Smooth muscle cell (in vitro differentiated cells): ENCODE measurements around the gene FMOD. TPM values are rescaled to one million over a fixed set of nuclear protein-coding genes. Genes with fewer than 3 reads are reported as not detected.

ENCODE experiments used
- DNase-seq: peaks from one replicate; lab custom pipeline; 2025; ENCODE audit not compliant: unreplicated experiment; lab: John Stamatoyannopoulos, UW
- H2AFZ ChIP-seq: fragments of 200-600 bp; sonication (generic); 2 replicates; pipeline ENCODE4 v1.6.0; 2016; ENCODE audit warnings: antibody characterized with exemption, low read depth, mild to moderate bottlenecking
- H3F3A ChIP-seq: fragments of 200-600 bp; sonication (generic); 2 replicates; pipeline ENCODE4 v1.6.0; 2017; ENCODE audit warnings: antibody characterized with exemption, low read depth
- H3K27ac ChIP-seq: fragments of 200-600 bp; sonication (generic); 2 replicates; pipeline ENCODE4 v1.5.1; 2016; ENCODE audit warnings: low read depth, mild to moderate bottlenecking
- H3K27me3 ChIP-seq: fragments of 200-600 bp; sonication (generic); 2 replicates; pipeline ENCODE4 v1.6.1; 2016; ENCODE audit warnings: low read depth, mild to moderate bottlenecking
- H3K36me3 ChIP-seq: fragments of 200-600 bp; sonication (generic); 2 replicates; pipeline ENCODE4 v1.5.1; 2016; ENCODE audit warnings: low read depth
- H3K4me1 ChIP-seq: fragments of 200-600 bp; sonication (generic); 2 replicates; pipeline ENCODE4 v1.5.1; 2016; ENCODE audit warnings: low read depth
- H3K4me2 ChIP-seq: fragments of 200-600 bp; sonication (generic); 2 replicates; pipeline ENCODE4 v1.6.0; 2016; ENCODE audit warnings: mild to moderate bottlenecking
- H3K4me3 ChIP-seq: fragments of 200-600 bp; sonication (generic); 2 replicates; pipeline ENCODE4 v1.5.1; 2016; ENCODE audit warnings: mild to moderate bottlenecking
- H3K79me2 ChIP-seq: fragments of 200-600 bp; sonication (generic); 2 replicates; pipeline ENCODE4 v1.6.0; 2016; ENCODE audit warnings: low read depth, mild to moderate bottlenecking
- H3K9ac ChIP-seq: fragments of 200-600 bp; sonication (generic); 2 replicates; pipeline ENCODE4 v1.6.0; 2016; ENCODE audit warnings: low read depth
- H3K9me3 ChIP-seq: fragments of 200-600 bp; sonication (generic); replicated peaks from 2 replicates; pipeline ENCODE4 v1.5.1; 2016; ENCODE audit warnings: low read depth
- H4K20me1 ChIP-seq: fragments of 200-600 bp; sonication (generic); 2 replicates; pipeline ENCODE4 v1.6.0; 2016; ENCODE audit warnings: low read depth
- CTCF ChIP-seq: fragments of 200-600 bp; sonication (generic); IDR thresholded peaks from 2 replicates; pipeline ENCODE4 v1.5.1; 2017; ENCODE audit warnings: borderline replicate concordance, mild to moderate bottlenecking, antibody characterized with exemption; ENCODE audit not compliant: insufficient read depth, poor library complexity, severe bottlenecking
- WGBS: methylation state at CpG from one replicate; pipeline ENCODE4 v1.1.7; 2016; ENCODE audit warnings: low lambda C conversion rate; 5-methylcytosine and 5-hydroxymethylcytosine counted together
- polyA plus RNA-seq: library from polyadenylated mRNA; unstranded; fragments of >200 nt; fragmentation: Nextera tagmentation; extraction: Ambion mirVana; gene quantifications from 2 replicates; pipeline ENCODE4 v1.2.1, GENCODE V29; 2016
- total RNA-seq: library from RNA; depleted of rRNA; stranded (reverse); fragments of >200 nt; gene quantifications from 2 replicates; pipeline ENCODE4 v1.2.3, GENCODE V29; 2014

The FMOD gene
- total and polyA plus RNA-seq, 2 experiments from 2014 or later = 247 to 369 TPM

GRCh38 chr1:203299169-203299568 lies 51.8 kb downstream of the FMOD start:
- Histone ChIP-seq H3K27ac (no peak overlapping the region), H4K20me1 (no peaks in the 10 kb centered on the region), H2AFZ (no peak overlapping the region), H3K4me1 (peaks cover 3% of the 10 kb centered on the region), H3K79me2 (no peaks in the 10 kb centered on the region), H3K36me3 (no peaks in the 10 kb centered on the region), H3K4me2 (no peak overlapping the region), H3F3A (no peaks in the 10 kb centered on the region), H3K9me3 (no peaks in the 10 kb centered on the region), H3K4me3 (no peak overlapping the region), H3K9ac (no peak overlapping the region), H3K27me3 (no peaks in the 10 kb centered on the region)
- TF ChIP-seq CTCF = no peak
- DNase-seq = no peak
- 83% methylated on average over 4 of the region's 4 CpGs for WGBS

DNA sequence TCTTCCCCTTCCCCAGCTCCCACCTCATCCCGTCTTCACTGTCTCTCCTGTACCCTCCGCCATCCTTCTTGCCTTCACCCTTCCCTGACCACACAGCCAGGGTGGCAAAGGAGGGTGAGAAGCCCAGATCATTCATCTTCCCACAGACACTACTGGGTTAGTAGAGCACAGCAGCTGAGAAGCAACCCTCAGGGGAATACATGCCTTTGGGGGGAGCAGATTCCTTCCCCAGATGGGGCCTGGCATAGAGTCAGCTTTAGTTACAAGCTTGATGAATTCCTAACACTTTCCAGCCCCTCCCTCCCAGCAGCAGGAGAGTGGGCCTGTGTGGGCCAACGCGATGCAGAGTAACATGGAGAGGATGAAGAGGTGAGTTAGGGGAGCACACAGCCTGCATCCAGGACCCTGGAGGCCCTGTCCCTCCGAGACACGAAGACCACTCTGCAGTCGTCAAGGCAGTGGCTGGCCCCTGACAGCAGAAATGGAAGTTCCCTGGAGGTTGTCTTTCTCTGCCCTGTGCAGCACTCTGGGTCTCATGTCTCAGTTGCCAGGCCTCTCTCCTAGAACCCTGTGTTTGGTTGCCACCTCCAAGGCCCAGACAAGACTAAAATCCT lies 54.4 kb downstream of the FMOD start:
- H3K4me3 ChIP-seq = no peak overlapping the region
- no peak for TF ChIP-seq CTCF
- H3K9ac ChIP-seq = no peak overlapping the region
- H3F3A ChIP-seq = no peaks in the 10 kb centered on the region
- H3K27me3 ChIP-seq = no peaks in the 10 kb centered on the region
- H2AFZ ChIP-seq = no peak overlapping the region
- H3K79me2 ChIP-seq = no peaks in the 10 kb centered on the region
- H3K27ac ChIP-seq = no peak overlapping the region
- H3K36me3 ChIP-seq = no peaks in the 10 kb centered on the region
- H4K20me1 ChIP-seq = no peaks in the 10 kb centered on the region
- no peaks in the 10 kb centered on the region for H3K9me3 ChIP-seq
- 93% methylated on average over 7 of the region's 7 CpGs for WGBS
- H3K4me1 ChIP-seq = no peaks in the 10 kb centered on the region
- H3K4me2 ChIP-seq = no peak overlapping the region
- DNase-seq = no peak

GRCh38 chr1:203295796-203296195 lies 55.1 kb downstream of the FMOD start:
- Histone ChIP-seq H4K20me1 (no peaks in the 10 kb centered on the region), H3K79me2 (no peaks in the 10 kb centered on the region), H3K27me3 (no peaks in the 10 kb centered on the region), H3K4me1 (peaks cover 4% of the 10 kb centered on the region), H3K27ac (no peak overlapping the region), H3K4me2 (no peak overlapping the region), H3K9ac (no peak overlapping the region), H3K4me3 (no peak overlapping the region), H3K36me3 (no peaks in the 10 kb centered on the region), H3K9me3 (no peaks in the 10 kb centered on the region), H2AFZ (no peak overlapping the region), H3F3A (no peaks in the 10 kb centered on the region)
- DNase-seq = no peak
- TF ChIP-seq CTCF = no peak
- WGBS = 71% methylated on average over 1 of the region's 1 CpG
